Measurements from ENCODE around the gene FOXP1. TPM values are rescaled to one million over a fixed set of nuclear protein-coding genes. Genes with fewer than 3 reads are reported as not detected.

The FOXP1 gene
- polyA plus RNA-seq, 1 donor from 2014 or later, result 5.6 TPM

DNA sequence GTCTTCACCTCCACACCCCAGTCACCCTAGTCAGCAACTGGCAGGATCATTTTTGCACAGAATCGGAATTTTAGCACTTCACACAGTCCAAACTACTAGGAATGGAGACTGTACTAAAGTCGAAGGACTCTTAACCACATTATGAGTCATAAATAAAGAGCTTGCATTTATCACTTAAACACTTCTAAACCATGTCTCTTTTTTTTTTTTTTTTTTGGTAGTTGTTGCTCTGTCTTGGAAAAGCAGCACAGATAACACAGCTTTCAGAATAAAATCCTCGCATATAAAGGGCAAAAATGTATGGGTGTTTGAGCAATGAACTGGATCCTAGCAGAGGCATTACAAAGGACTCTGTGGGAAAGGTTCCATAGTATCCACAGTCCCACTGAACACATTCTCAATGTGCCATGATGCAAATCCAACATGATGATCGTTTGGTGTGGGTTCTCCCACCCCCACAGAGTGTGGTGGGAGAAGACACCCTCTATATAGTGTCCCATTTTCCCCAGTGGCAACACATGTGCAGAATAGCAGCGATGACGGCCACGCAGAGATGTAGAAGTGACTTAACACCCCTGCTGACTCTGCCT, 47.1 kb downstream of the FOXP1 start:
- H3F3A ChIP-seq (ENCODE audit: insufficient read depth, low read length, poor library complexity, severe bottlenecking), result no peaks in the 10 kb centered on the region
- H2AFZ ChIP-seq (ENCODE audit: low read depth, low read length), result no peak overlapping the region
- H3K27me3 ChIP-seq (ENCODE audit: insufficient read depth, low read depth, low read length), result no peaks in the 10 kb centered on the region
- no peak overlapping the region for H3K4me2 ChIP-seq (ENCODE audit: low read length)
- no peaks in the 10 kb centered on the region for H3K79me2 ChIP-seq (replicated peaks; ENCODE audit: insufficient read depth, low read length)
- H3K4me3 ChIP-seq (ENCODE audit: low read length), result no peak overlapping the region
- no peaks in the 10 kb centered on the region for H3K9me2 ChIP-seq (ENCODE audit: insufficient read depth, low read length)
- no peaks in the 10 kb centered on the region for H4K20me1 ChIP-seq (ENCODE audit: insufficient read depth)
- H3K9me3 ChIP-seq (ENCODE audit: low read length), result no peaks in the 10 kb centered on the region
- H3K27ac ChIP-seq (ENCODE audit: low read length), result no peak overlapping the region
- no peak for TF ChIP-seq SMC3 (conservative IDR thresholded peaks at IDR 0.05; ENCODE audit: poor library complexity)
- no peak for TF ChIP-seq POLR2AphosphoS5 (IDR thresholded peaks at IDR 0.05)
- TF ChIP-seq, protein P1, sequence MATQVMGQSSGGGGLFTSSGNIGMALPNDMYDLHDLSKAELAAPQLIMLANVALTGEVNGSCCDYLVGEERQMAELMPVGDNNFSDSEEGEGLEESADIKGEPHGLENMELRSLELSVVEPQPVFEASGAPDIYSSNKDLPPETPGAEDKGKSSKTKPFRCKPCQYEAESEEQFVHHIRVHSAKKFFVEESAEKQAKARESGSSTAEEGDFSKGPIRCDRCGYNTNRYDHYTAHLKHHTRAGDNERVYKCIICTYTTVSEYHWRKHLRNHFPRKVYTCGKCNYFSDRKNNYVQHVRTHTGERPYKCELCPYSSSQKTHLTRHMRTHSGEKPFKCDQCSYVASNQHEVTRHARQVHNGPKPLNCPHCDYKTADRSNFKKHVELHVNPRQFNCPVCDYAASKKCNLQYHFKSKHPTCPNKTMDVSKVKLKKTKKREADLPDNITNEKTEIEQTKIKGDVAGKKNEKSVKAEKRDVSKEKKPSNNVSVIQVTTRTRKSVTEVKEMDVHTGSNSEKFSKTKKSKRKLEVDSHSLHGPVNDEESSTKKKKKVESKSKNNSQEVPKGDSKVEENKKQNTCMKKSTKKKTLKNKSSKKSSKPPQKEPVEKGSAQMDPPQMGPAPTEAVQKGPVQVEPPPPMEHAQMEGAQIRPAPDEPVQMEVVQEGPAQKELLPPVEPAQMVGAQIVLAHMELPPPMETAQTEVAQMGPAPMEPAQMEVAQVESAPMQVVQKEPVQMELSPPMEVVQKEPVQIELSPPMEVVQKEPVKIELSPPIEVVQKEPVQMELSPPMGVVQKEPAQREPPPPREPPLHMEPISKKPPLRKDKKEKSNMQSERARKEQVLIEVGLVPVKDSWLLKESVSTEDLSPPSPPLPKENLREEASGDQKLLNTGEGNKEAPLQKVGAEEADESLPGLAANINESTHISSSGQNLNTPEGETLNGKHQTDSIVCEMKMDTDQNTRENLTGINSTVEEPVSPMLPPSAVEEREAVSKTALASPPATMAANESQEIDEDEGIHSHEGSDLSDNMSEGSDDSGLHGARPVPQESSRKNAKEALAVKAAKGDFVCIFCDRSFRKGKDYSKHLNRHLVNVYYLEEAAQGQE (IDR thresholded peaks at IDR 0.05; ENCODE audit: borderline replicate concordance), result no peak
- no peak for TF ChIP-seq TAF1 (IDR thresholded peaks at IDR 0.05; ENCODE audit: low read depth)
- no peak for TF ChIP-seq CTCF (IDR thresholded peaks at IDR 0.05; ENCODE audit: poor library complexity, severe bottlenecking)
- no peak for TF ChIP-seq EZH2 (IDR thresholded peaks at IDR 0.05; ENCODE audit: borderline replicate concordance, insufficient read depth, low read length, poor library complexity, severe bottlenecking)
- no peak for TF ChIP-seq EP300 (conservative IDR thresholded peaks at IDR 0.05; ENCODE audit: poor library complexity, severe bottlenecking)
- no peak for TF ChIP-seq RAD21 (conservative IDR thresholded peaks at IDR 0.05)
- no peak for TF ChIP-seq MXI1 (conservative IDR thresholded peaks at IDR 0.05; ENCODE audit: poor library complexity, severe bottlenecking)
- no peaks in the 10 kb centered on the region for H3K36me3 ChIP-seq (ENCODE audit: insufficient read depth, low read length)
- no peak overlapping the region for H3K9ac ChIP-seq (ENCODE audit: low read length)

DNA sequence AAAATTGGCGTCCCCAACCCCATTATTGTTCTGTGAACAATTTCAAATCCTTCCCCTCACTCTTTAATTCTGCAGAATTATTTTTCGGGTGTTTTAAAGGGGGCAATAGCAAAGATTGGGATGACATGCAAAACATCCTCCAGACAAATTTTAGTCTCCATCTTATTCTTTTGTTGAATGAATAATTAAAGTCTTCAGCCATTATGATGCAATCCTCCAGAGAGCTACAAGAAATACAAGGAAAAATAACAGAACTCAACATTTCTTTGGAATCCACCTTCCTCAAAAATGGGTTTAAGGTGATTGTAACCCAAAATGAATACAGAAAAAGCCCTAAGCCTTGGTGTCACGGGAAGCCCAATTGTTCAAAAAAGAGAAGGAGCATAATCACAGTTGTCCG, 49.9 kb downstream of the FOXP1 start:
- no peak overlapping the region for H3K4me2 ChIP-seq (ENCODE audit: low read length)

More for the DNA sequence above, 49.9 kb downstream of the FOXP1 start:
- Histone ChIP-seq H2AFZ (ENCODE audit: low read depth, low read length) (no peak overlapping the region), H4K20me1 (ENCODE audit: insufficient read depth) (no peaks in the 10 kb centered on the region), H3K9ac (ENCODE audit: low read length) (no peak overlapping the region), H3K79me2 (replicated peaks; ENCODE audit: insufficient read depth, low read length) (no peaks in the 10 kb centered on the region), H3K36me3 (ENCODE audit: insufficient read depth, low read length) (no peaks in the 10 kb centered on the region), H3K9me2 (ENCODE audit: insufficient read depth, low read length) (no peaks in the 10 kb centered on the region), H3K4me3 (ENCODE audit: low read length) (no peak overlapping the region), H3K27ac (ENCODE audit: low read length) (no peak overlapping the region), H3F3A (ENCODE audit: insufficient read depth, low read length, poor library complexity, severe bottlenecking) (no peaks in the 10 kb centered on the region), H3K9me3 (ENCODE audit: low read length) (no peaks in the 10 kb centered on the region), H3K27me3 (ENCODE audit: insufficient read depth, low read depth, low read length) (no peaks in the 10 kb centered on the region)
- TF ChIP-seq, protein P1 (IDR thresholded peaks at IDR 0.05; ENCODE audit: borderline replicate concordance), result no peak
- TF ChIP-seq POLR2AphosphoS5 (IDR thresholded peaks at IDR 0.05), result no peak
- TF ChIP-seq EP300 (conservative IDR thresholded peaks at IDR 0.05; ENCODE audit: poor library complexity, severe bottlenecking), result no peak
- TF ChIP-seq RAD21 (conservative IDR thresholded peaks at IDR 0.05), result no peak
- no peak for TF ChIP-seq MXI1 (conservative IDR thresholded peaks at IDR 0.05; ENCODE audit: poor library complexity, severe bottlenecking)
- TF ChIP-seq EZH2 (IDR thresholded peaks at IDR 0.05; ENCODE audit: borderline replicate concordance, insufficient read depth, low read length, poor library complexity, severe bottlenecking), result no peak
- no peak for TF ChIP-seq SMC3 (conservative IDR thresholded peaks at IDR 0.05; ENCODE audit: poor library complexity)
- no peak for TF ChIP-seq TAF1 (IDR thresholded peaks at IDR 0.05; ENCODE audit: low read depth)
- TF ChIP-seq CTCF (IDR thresholded peaks at IDR 0.05; ENCODE audit: poor library complexity, severe bottlenecking), result no peak
